DMS153 treated with DMSO at 0.1 percent for 48 hours (cell line): ENCODE data around the gene STX17.
"Not testable (repeated sequence)": the region's sequence is repeated elsewhere in the genome, so short reads cannot be mapped to it uniquely, and the experiment has no call there.

Source experiments
- DNase-seq: peaks from one replicate; lab custom pipeline; 2025; ENCODE audit not compliant: unreplicated experiment; lab: John Stamatoyannopoulos, UW

The STX17 gene

DNA sequence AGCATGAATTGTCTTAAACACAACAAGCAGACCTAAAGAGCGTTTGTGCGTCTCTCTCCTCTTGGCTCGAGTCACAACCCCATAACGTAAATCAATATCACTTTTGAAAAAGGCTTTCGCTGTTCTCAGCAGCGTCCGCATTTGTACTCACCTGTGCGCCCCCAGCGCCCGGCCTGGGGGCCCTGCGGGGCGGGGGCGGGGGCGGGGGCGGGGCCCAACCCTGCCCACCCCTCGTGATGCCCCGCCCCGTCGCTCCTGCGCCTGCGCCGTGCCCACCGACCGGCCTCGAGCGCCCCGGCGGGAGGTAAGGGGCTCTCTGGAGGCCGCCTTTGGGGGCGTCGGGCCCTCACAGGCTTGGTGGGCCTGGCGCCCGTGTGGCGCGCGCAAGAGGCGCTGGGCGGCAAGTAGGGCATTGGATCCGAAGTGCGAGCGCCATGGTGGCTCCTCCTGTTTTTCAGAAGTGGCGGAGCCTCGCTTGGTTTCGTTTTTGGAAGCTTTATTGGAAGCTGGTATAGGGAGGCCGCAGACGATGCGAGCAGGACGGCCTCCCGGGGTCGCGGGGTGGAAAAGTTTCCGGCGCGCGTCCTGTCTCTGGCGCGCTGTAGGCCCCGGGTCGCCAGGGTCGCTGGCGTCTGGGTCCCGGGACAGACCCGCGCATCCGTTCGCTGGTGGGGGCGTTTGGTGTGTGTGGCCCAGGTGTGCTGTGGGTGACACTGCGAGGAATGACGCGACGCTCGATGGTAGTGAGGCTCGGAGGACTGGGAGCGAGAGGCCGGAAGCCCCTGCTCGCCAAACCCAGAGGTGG lies at the start of gene STX17:
STX17 (plus strand) TSS at position 252 of the 805 bp plus-strand sequence. CDS start 8,586 bp downstream, outside the sequence.
- DNase-seq = peak; percentile 65

DNA sequence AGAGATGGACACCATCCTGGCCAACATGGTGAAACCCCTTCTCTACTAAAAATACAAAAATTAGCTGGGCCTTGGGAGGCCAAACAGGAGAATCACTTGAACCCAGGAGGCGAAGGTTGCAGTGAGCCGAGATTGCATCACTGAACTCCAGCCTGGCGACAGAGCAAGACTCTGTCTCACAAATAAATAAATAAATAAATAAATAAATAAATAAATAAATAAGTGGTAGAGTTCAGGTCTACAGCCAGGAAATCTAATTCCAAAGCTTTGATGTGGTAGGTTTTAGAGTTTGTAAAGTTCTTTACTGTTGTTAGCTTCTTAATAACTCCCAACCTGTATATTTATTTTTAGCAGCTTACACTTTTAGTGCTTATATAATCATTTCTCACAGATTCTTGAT lies 48.9 kb upstream of the STX17 start:
- not testable (repeated sequence) for DNase-seq

DNA sequence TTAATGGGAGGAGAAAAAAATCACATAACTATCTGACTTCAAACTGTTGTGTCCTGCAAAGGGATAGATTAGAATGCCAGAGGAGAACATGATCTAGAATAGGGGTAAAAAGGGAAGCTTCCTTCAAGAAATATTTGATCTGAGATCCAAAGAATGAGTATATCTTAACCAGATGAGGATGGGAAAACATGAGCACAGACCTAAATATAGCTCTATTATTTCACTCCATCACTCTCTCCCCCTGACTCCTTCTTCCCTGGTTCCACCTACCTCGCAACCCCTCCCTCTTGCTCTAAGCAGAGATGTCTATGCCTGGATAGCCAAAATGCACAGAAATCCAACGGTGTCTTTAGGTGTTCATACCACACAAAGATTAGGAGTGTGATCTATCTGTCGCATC lies 48.4 kb upstream of the STX17 start:
- DNase-seq = no peak

DNA sequence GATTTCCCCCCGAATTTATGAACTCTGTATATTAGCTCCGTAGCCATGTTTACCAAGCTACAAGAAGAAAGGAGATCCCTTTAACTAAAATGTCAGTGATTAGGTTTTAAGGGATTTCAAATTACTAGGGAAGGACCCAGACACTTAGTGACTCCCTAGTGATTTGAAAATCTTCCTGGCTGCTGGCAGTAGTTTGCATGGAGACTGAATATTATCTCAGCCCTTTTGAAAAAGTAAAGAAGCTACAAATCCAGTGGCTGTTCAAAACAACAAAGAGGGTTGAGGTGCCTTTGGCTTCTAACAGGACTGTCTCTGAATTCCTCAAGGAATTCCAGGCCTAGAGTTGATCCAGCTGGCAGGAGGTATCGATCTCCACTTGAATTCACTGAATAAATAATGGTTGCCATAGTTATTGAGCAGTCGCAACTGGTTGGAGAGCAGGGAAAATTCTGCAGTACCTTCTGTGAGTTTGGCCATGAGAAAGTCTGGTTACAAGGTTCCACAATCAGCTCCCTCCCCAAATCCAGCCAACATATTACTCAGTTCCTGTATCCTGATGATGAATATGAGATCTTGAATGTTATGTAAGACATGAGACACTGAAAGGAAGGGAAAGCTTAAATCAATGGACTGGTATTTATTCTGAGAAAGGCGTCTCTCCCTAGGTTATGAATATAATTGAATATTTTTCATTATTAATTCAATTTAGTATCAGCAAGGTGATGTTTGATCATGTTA lies 47.0 kb upstream of the STX17 start:
- DNase-seq = no peak

DNA sequence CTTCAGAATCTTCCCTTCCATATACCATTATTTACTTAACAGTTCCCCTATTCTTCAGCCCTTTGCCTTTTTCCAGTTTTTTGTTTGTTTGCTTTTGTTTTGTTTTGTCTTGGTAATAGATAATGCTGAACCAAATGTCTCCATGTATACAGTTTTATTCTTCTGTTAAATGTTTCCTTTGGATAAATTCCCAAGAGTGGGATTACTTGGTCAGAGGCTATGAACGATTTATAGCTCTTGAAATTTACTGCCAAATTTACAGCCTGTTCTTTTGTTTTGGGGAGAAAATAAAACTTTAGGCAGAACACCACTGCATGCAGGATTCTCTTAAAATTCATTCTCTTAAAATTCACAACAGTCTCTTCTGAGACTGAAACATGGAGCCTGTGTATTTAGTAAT lies 46.2 kb upstream of the STX17 start:
- no peak for DNase-seq

DNA sequence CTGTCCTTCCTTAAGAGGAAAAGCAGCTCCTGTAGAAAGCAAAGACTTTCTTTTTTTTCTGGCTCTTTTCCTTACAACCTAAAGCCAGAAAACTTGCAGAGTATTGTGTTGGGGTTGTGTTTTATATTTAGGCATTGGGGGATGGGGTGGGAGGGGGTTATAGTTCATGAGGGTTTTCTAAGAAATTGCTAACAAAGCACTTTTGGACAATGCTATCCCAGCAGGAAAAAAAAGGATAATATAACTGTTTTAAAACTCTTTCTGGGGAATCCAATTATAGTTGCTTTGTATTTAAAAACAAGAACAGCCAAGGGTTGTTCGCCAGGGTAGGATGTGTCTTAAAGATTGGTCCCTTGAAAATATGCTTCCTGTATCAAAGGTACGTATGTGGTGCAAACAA lies 42.5 kb upstream of the STX17 start:
- DNase-seq = no peak

DNA sequence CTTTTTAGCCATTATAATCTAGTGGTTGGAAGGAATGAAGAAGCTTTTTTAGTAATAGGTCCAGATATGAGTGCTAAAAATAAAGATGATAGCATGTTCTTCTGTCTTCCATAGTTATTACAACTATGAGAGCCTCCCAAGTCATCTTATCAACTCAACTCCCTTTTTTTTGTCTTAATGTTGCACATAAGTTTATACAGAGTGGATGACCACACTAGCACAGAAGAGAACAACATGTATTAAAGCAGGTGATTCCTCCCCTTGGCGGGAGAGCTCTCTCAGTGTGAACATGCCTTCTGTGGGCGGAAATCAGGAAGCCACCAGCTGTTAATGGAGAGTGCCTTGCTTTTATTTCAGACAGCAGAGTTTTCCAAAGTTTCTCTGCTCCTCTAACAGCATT lies 40.1 kb upstream of the STX17 start:
- DNase-seq = no peak

DNA sequence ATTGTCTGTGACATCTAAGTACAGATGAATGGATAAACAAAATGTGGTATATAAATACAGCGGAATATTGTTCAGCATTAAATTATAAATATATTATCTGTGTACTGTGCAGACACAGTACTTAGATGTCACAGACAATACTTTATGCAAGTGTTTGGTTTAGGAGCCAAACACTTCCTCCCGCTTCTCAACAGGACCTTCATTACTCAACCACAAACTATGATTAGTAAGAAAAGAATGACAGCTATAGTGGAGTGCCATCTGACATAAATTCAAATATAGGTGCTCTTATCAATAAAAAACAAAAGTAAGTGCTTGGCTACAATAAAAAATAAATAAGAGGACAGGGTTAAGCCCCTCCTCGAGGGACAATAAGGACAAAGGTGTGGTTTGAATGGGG lies 38.9 kb upstream of the STX17 start:
- no peak for DNase-seq

DNA sequence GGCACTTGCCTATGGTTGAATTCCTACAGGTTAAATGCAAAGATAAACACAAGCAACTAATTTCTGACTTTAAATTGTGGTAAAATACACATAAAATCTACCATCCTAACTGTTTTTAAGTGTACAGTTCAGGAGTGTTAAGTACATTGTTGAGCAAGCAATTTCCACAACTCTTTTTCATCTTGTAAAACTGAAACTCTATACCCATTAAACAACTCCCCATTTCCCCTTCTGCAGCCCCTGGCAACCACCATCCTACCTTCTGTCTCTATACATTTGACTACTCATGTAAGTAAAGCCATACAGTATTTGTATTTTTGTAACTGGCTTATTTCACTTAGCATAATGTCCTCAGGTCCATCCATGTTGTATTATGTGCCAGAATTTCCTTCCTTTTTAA lies 38.5 kb upstream of the STX17 start:
- no peak for DNase-seq

DNA sequence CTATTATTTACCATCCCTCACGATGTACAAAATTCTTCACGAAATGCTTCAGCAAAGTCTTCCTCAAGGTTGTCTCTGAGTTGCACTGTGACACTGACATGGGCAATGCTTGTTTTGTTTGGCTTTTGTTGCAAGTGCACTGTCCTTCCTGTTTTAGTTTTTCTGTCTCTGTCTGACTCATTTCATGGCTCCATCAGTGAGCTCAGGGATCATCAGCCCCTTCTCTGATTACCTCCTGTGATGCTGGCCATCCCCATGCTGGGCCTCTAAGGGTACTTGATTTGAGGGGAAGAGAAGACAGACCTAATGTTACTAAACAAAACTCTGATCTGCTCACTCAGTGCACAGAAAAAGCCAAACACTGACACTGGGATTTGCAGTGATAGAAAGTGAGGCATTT lies 37.6 kb upstream of the STX17 start:
- DNase-seq = no peak

DNA sequence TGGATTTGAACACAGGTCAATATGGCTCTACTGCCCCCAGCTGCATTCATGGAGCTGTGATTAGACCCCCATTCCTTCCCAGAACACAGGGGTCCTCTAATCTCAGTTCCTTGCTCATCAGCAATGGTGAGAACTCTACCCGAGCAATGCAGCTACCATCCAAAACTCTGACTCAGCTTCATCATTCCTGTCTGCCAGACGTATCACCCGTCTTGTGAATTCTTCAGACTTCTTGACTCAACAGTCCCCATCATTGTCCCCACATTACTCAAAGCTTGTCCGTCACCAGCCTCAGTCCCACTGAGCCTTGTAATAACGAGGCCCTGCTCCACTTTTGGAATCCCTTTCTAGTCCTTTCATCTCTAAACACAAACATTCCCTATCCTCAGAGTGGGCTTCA lies 36.3 kb upstream of the STX17 start:
- DNase-seq = no peak

DNA sequence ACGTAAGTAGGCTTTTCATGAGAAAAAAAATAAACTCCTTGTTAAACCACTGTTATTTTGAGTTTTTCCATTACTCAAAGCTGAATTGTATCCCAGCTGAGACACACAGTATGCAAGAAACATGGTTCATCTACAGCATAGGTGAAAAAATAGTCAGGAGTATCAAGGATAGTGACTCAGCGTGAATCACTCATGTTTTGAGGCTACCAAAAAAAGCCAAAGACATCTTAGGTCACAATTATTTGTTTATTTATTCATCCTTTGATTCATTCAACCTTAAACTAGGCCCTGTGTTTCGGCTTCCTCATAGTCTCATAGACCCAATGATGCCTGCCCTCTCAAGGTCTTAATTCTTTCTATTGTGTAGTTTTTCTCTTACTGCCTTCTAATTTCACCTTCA lies 32.9 kb upstream of the STX17 start:
- no peak for DNase-seq

DNA sequence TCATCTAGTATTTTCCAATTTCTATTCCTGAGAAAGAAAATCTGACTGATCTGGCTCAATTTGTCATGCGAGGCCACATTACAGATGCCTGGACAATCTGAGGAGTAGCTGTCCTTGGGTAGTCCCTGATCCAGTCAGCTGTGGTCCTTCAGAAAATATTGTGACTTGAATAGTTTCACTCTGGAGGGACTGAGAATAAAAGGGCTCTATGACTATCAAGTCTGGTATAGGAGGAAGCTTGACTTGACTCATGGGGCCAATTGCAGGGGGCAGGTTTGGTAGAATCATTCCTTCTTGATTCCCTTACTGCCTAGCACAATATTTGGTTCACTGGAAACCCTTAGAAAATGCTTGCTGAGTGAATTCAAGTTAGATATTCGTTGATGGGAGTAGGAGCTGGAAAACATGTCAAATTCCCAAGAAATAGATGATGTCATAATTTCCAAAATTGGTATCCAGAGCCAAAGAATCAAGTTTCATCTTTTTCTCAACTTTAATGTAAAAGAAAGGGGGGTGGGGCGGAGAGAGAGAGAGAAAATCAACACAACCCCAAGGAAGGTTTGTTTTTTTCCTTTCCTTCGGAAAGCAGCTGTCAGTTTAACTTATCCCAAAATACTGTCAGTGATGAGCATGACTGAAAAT lies 32.4 kb upstream of the STX17 start:
- no peak for DNase-seq

DNA sequence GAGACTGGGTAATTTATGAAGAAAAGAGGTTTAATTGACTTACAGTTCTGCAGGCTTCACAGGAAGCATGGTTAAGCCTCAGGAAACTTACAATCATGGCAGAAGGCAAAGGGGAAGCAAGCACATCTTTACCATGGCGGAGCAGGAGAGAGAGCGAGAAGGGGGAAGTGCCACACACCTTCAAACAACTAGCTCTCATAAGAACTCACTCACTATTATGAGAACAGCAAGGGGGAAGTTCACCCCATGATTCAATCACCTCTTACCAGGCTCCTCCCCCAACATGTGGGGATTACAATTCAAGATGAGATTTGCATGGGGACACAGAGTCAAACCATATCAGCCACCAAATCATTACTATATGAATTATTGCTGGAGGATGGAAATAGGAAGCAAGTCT lies 30.3 kb upstream of the STX17 start:
- no peak for DNase-seq

DNA sequence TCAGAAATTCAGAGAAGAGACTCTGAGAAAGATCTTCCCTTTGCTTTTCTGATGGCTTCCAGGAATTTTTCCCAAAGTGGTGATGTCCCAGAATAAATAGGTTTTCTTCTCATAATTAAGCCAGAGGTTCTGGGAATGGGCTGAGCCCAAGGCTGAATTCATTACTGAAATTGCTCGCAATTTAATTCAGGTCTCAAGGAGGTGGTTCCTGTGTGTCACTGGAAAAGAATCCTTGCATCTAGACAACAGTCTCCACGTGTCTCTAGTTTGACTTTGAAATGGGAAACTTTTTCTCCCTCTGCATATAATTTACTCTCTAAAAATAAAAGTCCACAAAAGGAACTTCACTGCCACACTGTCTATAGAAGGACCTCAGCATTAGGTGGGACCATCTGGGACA lies 27.8 kb upstream of the STX17 start:
- DNase-seq = no peak

DNA sequence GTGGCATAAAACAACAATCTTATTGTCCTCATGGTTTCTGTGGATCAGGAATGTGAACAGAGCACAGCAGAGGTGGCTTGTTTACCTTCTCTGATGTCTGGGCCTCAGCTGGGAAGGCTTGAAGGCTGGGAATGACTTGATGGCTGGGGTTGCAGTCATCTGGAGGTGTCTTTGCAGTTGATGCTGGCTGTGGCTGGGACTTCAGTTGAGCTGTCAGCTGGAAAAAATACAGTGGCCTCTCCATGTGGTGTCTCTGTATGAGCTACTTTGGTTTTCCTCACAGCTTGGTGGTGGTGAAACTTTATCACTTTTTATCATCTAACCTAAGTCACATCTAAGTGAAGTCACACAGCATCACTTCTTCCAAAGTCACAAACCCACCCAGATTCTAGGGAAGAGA lies 24.7 kb upstream of the STX17 start:
- no peak for DNase-seq

DNA sequence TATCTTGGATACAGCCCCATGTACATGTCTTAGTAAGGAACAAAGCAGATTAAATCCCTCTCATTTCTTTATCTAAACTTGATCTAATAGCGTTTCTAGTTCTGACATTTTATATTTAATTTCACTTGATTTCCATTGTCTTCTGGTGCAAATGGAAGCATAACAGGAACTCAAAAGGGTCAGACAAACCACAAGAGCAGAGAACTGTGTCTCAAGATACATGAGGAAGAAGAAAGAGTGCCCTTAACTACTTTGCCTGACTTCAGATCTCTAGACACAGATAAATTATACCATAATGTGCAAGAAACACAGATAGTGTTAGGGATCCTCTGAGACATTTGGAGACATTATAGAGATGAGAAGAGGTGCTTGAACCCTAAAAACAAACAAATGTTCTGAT lies 20.7 kb upstream of the STX17 start:
- DNase-seq = no peak

DNA sequence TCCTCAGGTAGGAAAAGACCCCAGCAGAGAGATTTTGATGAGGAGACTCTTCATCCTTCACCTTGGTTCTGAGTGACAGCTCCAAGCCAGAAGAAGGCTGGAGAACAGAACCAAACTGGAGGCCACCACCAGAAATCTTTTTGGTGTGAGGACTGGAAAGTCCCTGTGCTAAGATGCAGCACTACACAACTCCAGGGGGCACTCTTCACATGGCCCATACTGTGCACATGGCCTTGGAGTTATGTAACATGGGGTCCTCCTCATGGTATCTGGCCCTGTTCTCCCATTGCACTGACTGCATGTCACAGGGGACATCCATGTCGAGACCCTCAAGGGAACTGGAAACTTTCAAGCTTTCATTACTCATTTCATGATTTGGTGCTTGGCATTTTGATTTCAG lies 17.3 kb upstream of the STX17 start:
- no peak for DNase-seq

DNA sequence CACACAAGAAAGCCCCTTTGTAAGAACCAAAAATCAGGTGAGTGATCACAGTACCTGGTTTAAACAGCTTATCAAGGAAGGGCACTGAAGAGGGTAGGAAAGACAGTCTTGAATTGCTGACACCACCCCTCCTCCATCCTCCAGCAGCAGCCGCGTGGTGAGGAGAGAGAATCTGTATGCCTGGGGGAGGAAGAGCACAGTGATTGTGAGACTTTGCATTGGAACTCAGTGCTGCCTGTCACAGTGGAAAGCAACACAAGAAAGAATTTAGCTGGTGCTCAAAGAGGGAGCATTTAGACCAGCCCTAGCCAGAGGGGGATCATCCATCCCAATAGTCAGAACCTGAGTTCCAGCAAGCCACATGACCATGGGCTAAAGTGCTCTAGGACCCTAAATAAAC lies 11.6 kb upstream of the STX17 start:
- no peak for DNase-seq

DNA sequence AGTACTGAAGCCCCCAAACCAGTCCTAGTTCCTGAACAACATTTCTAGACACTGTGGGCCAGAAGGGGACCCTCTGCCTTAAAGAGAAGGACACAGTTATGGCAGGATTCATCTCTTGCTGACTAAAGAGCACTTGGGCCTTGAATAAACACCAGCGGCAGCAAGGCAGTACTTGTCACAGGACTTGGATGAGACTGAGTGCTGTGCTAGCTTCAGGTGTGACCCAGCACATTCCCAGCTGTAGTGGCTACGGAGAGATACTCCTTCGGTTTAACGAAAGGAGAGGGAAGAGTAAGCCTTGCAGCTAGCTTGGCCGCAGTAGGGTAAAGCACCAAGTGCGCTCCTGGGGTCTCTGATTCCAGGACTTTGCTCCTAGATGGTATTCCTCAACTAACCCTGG lies 10.9 kb upstream of the STX17 start:
- DNase-seq = no peak

DNA sequence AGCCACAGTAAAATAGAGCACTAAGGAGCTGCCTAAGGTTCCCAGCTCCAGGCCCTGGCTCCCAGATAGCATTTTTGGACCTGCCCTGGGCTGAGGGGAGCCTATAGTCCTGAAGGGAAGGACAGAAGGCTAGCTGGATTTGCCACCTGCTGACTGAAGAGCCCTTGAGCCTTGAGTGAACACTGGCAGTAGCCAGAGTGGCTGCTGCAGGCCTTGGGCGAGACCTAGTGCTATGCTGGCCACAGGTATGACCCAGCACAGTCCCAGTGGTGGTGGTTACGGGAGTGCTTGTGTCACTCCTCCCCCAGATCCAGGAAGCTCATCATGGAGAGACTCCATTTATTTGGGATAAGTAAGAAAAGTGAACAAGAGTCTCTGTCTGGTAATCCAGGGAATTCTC lies 10.3 kb upstream of the STX17 start:
- DNase-seq = no peak

DNA sequence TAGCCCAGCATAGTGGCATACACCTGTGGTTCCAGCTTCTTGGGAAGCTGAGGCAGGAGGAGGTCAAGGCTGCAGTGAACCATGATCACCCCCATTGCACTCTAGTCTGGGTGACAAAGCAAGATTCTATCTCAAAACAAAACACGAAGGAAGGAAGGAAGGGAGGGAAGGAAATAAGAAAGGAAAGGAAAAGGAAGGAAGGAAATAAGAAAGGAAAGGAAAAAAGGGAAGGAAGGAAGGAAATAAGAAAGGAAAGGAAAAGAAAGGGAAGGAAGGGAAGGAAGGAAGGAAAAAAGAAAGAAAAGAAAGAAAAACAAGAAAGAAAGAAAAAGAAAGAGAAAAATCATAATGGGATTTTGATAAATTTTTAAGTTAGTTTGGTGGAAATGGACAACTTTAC lies 3.1 kb upstream of the STX17 start:
- no peak for DNase-seq
